Lower leg skin (tissue), 4 donors: Measurements from ENCODE around the gene FARS2. TPM values are rescaled to one million over a fixed set of nuclear protein-coding genes. Genes with fewer than 3 reads are reported as not detected.

Experiments
- DNase-seq, 2 donors: peaks; one replicate each; pipeline ENCODE4 v3.0.0-alpha.2; 2019; ENCODE audit warnings: low spot score in 2 of 2
- H3K4me3 ChIP-seq: fragments of 200-600 bp; sonication (generic); 2 replicates; pipeline ENCODE4 v1.5.1; 2017; ENCODE audit warnings: mild to moderate bottlenecking, low read depth; ENCODE audit not compliant: poor library complexity, severe bottlenecking
- POLR2A ChIP-seq, 2 donors: fragments of 450-650 bp; IDR thresholded peaks; one replicate each; pipeline ENCODE4 v1.6.1; 2016 to 2017; ENCODE audit warnings: antibody characterized with exemption in 2 of 2, mild to moderate bottlenecking in 1 of 2, moderate library complexity in 1 of 2
- WGBS, 2 donors: methylation state at CpG; one replicate each; pipeline ENCODE4 v1.1.5; 2018; 5-methylcytosine and 5-hydroxymethylcytosine counted together
- intact Hi-C: fragments of 100-400 bp; cut with DNase I; formaldehyde crosslinking; loops from one replicate; pipeline ENCODE4 v1.15.0; 2023; ENCODE audit warnings: low total_unique reads
- total RNA-seq, 4 donors: library from RNA; depleted of rRNA; stranded (reverse); fragments of >200 nt; gene quantifications; one replicate each; pipeline ENCODE4 v1.1.0, GENCODE V29; 2016
- TF ChIP-seq, protein P1 (sequence below), 3 donors: fragments of 450-650 bp; IDR thresholded peaks; one replicate each; pipeline ENCODE4 v1.5.1; 2016; ENCODE audit warnings: antibody characterized with exemption in 3 of 3, mild to moderate bottlenecking in 3 of 3, moderate library complexity in 2 of 3

FARS2 gene
- total RNA-seq, 4 donors from 2014 or later: 7.0 to 14.7 (median 11.1) TPM

GRCh38 chr6:5365436-5366195 is 104.3 kb downstream of the FARS2 start:
- DNase-seq: no peak
- 96% methylated on average over 4 of the region's 4 CpGs for WGBS, 2 donors
- no peak overlapping the region for H3K4me3 ChIP-seq
- TF ChIP-seq, protein P1, sequence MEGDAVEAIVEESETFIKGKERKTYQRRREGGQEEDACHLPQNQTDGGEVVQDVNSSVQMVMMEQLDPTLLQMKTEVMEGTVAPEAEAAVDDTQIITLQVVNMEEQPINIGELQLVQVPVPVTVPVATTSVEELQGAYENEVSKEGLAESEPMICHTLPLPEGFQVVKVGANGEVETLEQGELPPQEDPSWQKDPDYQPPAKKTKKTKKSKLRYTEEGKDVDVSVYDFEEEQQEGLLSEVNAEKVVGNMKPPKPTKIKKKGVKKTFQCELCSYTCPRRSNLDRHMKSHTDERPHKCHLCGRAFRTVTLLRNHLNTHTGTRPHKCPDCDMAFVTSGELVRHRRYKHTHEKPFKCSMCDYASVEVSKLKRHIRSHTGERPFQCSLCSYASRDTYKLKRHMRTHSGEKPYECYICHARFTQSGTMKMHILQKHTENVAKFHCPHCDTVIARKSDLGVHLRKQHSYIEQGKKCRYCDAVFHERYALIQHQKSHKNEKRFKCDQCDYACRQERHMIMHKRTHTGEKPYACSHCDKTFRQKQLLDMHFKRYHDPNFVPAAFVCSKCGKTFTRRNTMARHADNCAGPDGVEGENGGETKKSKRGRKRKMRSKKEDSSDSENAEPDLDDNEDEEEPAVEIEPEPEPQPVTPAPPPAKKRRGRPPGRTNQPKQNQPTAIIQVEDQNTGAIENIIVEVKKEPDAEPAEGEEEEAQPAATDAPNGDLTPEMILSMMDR (IDR thresholded peaks at IDR 0.05): no peak
- no peak for TF ChIP-seq POLR2A (IDR thresholded peaks at IDR 0.05)
- intact Hi-C loops: no loop called here

DNA sequence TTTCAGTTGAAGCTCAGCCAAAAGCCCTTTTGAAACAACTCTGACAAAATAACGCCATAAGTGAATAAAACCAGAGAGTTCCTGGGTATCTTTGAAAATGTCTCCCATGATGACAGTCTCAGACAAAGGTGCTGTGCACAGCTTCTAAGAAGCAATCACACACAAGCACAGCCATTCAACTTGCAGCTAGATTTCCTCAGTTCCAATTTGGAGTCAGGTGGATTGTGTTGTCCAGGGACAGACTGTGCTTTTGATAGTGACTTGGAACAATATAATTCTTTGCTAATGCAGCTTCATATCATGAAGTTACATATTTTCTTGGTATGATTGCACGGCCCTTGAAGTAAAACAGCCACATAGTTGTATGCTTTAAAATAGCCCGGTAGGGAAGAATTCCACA is 105.6 kb downstream of the FARS2 start:
- WGBS, 2 donors: 43 to 66% methylated on average over 3 of the region's 3 CpGs
- DNase-seq: no peak
- intact Hi-C loops: no loop called here
- no peak for TF ChIP-seq POLR2A (IDR thresholded peaks at IDR 0.05)
- TF ChIP-seq, protein P1 (IDR thresholded peaks at IDR 0.05): no peak
- H3K4me3 ChIP-seq: no peak overlapping the region

- 59% methylated on average over 2 of the region's 2 CpGs for WGBS, 2 donors
- intact Hi-C loops: no loop called here
- no peak for TF ChIP-seq POLR2A (IDR thresholded peaks at IDR 0.05)
- TF ChIP-seq, protein P1 (IDR thresholded peaks at IDR 0.05): no peak
Observed at GRCh38 chr6:5367510-5367909, 106.2 kb downstream of the FARS2 start.

GRCh38 chr6:5373430-5373829 is 112.1 kb downstream of the FARS2 start:
- intact Hi-C loops: no loop called here
- no peak for DNase-seq
- TF ChIP-seq POLR2A (IDR thresholded peaks at IDR 0.05): no peak
- no peak overlapping the region for H3K4me3 ChIP-seq
- 98 to 99% methylated on average over 2 of the region's 2 CpGs for WGBS, 2 donors

More at GRCh38 chr6:5367510-5367909, 106.2 kb downstream of the FARS2 start:
- no peak overlapping the region for H3K4me3 ChIP-seq
- no peak for DNase-seq

- no peak for DNase-seq
- intact Hi-C loops: no loop called here
- TF ChIP-seq, protein P1 (IDR thresholded peaks at IDR 0.05): no peak
- TF ChIP-seq POLR2A (IDR thresholded peaks at IDR 0.05): no peak
- no peak overlapping the region for H3K4me3 ChIP-seq
- WGBS, 2 donors: 74 to 80% methylated on average over 6 of the region's 6 CpGs
Observed at GRCh38 chr6:5378331-5378730, 117.0 kb downstream of the FARS2 start.

DNA sequence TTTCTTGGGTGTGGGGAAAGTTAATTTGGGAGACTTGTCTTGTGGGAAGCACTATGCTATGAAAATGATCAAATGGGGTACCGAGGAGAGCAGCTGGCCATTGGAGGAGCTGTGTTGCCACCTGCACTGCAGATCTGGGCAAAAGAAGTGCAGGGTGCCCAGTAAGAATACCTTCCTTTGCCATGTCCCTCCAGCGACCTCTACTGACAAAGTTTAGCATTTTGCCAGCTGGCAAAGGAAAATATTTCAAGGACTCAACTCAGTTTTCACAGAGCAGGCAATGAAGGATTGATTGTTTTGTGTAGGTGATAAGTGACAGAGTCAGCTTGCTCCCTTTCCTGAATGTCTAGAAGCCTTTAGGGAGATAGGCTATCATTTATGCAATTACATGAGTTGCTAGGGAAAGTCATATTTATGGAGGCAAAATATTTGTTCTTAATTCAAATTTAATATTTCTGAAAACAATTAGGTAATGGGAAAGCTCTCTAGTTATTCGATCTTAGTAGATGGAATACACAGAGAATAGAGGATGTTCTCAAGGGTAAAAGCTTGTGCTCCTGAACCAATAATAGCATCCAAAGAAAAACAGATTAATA is 118.4 kb downstream of the FARS2 start:
- DNase-seq: no peak
- TF ChIP-seq, protein P1 (IDR thresholded peaks at IDR 0.05): no peak
- no peak for TF ChIP-seq POLR2A (IDR thresholded peaks at IDR 0.05)
- WGBS, 2 donors: 69 to 72% methylated on average over 3 of the region's 3 CpGs
- H3K4me3 ChIP-seq: no peak overlapping the region
- intact Hi-C loops: no loop called here
